ENCODE data around the gene SNX9. TPM values are rescaled to one million over a fixed set of nuclear protein-coding genes. Genes with fewer than 3 reads are reported as not detected.

The SNX9 gene
- total and polyA plus RNA-seq, 10 of the 15 experiments (the other 5 are each of a cell fraction or from before 2014, with no cell fraction given) = 0.03 to 2.0 (median 0.37) TPM

DNA sequence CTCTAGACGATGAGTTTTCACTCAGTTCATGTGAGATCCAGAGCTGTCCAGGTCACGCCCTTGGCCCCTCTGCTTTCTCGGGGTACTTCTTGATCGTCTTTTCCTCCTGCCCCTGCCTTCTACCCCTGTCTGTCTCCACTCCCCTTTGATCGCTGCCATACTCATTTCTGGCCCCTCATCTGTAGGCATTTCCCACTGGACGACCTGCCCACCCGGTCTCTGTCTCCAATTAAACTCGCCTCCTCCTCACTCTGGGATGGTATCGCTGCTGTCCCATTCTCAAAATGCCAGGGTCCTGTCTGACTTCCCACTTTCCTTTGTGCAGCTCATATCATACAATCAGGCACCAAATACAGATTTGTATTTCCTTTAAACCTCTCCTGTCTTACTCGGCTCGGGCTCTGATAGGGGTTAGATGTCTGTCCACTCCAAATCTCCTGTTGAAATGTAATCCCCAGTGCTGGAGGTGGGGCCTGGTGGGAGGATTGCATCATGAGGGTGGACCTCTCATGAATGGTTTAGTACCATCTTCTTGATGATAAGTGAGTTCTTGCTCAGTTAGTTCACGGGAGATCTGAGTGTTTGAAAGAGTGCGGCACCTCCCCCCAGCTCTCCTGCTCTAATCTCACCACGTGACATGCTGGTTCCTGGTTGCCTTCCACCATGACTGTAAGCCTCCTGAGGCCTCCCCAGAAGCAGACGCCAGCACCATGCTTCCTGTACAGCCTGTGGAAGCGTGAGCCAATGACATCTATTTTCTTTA is 155.2 kb downstream of the SNX9 start:
- ChIA-PET POLR2A (no interaction called here), RAD21 (ENCODE audit: unreplicated experiment) (no interaction called here), SMC1A (ENCODE audit: uncharacterized antibody, unreplicated experiment) (no interaction called here), CTCF (no interaction called here)
- H3K79me2 ChIP-seq (ENCODE audit: control insufficient read depth, insufficient read depth, low read length) = peaks cover 2% of the 10 kb centered on the region; the same call in 1 of the 2 replicates
- no peaks in the 10 kb centered on the region for H3K36me3 ChIP-seq (ENCODE audit: control insufficient read depth in 2 of 2, insufficient read depth in 2 of 2, low read length in 1 of 2)
- no peak overlapping the region for H3K9ac ChIP-seq (ENCODE audit: control insufficient read depth, insufficient read depth, low read length)
- no peak overlapping the region for H3K4me2 ChIP-seq (ENCODE audit: control insufficient read depth, insufficient read depth)
- H3K4me3 ChIP-seq = no peak overlapping the region
- FAIRE-seq (no peak), DNase-seq (ENCODE audit: low read depth, low spot score) (no peak), ATAC-seq (no peak)
- no peak for TF ChIP-seq ETV6 (conservative IDR thresholded peaks at IDR 0.05 in 1 of 2, IDR thresholded peaks at IDR 0.05 in 1 of 2; ENCODE audit: borderline replicate concordance in 1 of 2, low read depth in 1 of 2)
- TF ChIP-seq MEF2B (IDR thresholded peaks at IDR 0.05; ENCODE audit: partially characterized antibody, poor library complexity, severe bottlenecking) = no peak
- no peak for TF ChIP-seq ASH2L (IDR thresholded peaks at IDR 0.05; ENCODE audit: borderline replicate concordance, low read depth)
- TF ChIP-seq MTA3 (IDR thresholded peaks at IDR 0.05; ENCODE audit: borderline replicate concordance, low read length) = no peak
- TF ChIP-seq HCFC1 (IDR thresholded peaks at IDR 0.05; ENCODE audit: low read length) = no peak
- TF ChIP-seq PAX5 (IDR thresholded peaks at IDR 0.05; ENCODE audit: borderline replicate concordance, low read depth, low read length) = no peak
- TF ChIP-seq SMAD5 (IDR thresholded peaks at IDR 0.05; ENCODE audit: low read depth) = no peak
- TF ChIP-seq SMARCA5 (IDR thresholded peaks at IDR 0.05) = no peak
- TF ChIP-seq CBFB (IDR thresholded peaks at IDR 0.05; ENCODE audit: low read depth) = no peak
- TF ChIP-seq NFXL1 (IDR thresholded peaks at IDR 0.05; ENCODE audit: borderline replicate concordance) = no peak
- TF ChIP-seq NFIC (IDR thresholded peaks at IDR 0.05; ENCODE audit: low read depth, low read length) = no peak
- H4K20me1 ChIP-seq (ENCODE audit: control insufficient read depth, insufficient read depth) = no peaks in the 10 kb centered on the region
- no peaks in the 10 kb centered on the region for H3K9me3 ChIP-seq (replicated peaks; ENCODE audit: control insufficient read depth, insufficient read depth, low read length)
- no TSS peak for BruUV-seq (replicated peaks)
- H3K4me1 ChIP-seq (ENCODE audit: control insufficient read depth, insufficient read depth, low read length) = peaks cover 3% of the 10 kb centered on the region; the same call in 1 of the 2 replicates
- peaks cover 6 to 10% of the 10 kb centered on the region in 2 experiments; a peak in 3 of 4 replicates for H3K27me3 ChIP-seq (replicated peaks in 1 of 2; ENCODE audit: control insufficient read depth in 2 of 2, insufficient read depth in 2 of 2, low read length in 1 of 2)
- H2AFZ ChIP-seq (ENCODE audit: control insufficient read depth, low read depth, low read length) = no peak overlapping the region
- intact Hi-C loops (cut with micrococcal nuclease; ENCODE audit: unreplicated experiment) (no loop called here), in situ Hi-C loops (cut with MboI) (no loop called here)
- no peak overlapping the region for H3K27ac ChIP-seq (ENCODE audit: control insufficient read depth, insufficient read depth)
- WGBS (ENCODE audit: insufficient coverage, insufficient replicate concordance, low lambda C conversion rate, missing lambda C conversion rate) = 64% methylated on average over 16 of the region's 16 CpGs
